Esophagus muscularis mucosa (tissue), 4 donors: ENCODE data around the gene CARD6. TPM values are rescaled to one million over a fixed set of nuclear protein-coding genes. Genes with fewer than 3 reads are reported as not detected.
A peak's percentile ranks its signal among the peaks of the same experiment; 100 is the strongest.
"Not testable (repeated sequence)": the region's sequence is repeated elsewhere in the genome, so short reads cannot be mapped to it uniquely, and the experiment has no call there.

ENCODE experiments used
- DNase-seq: peaks from one replicate; pipeline ENCODE4 v3.0.0-alpha.2; 2017; ENCODE audit errors: extremely low spot score
- H3K27ac ChIP-seq, 4 donors: fragments of 200-600 bp; sonication (generic); replicated peaks in 1 of 4; 1 replicate in 3 of 4; 2 replicates in 1 of 4; pipeline ENCODE4 v1.5.1; 2016 to 2019; ENCODE audit warnings: mild to moderate bottlenecking in 1 of 4
- H3K27me3 ChIP-seq, 4 donors: fragments of 200-600 bp; sonication (generic); one replicate each; pipeline versions ENCODE4 v1.5.1 to v1.6.0; 2016 to 2019
- H3K36me3 ChIP-seq, 4 donors: fragments of 200-600 bp; sonication (generic); one replicate each; pipeline ENCODE4 v1.5.1; 2016 to 2019
- H3K4me1 ChIP-seq, 4 donors: fragments of 200-600 bp; sonication (generic); one replicate each; pipeline ENCODE4 v1.5.1; 2016 to 2019
- H3K4me3 ChIP-seq, 4 donors: fragments of 200-600 bp; sonication (generic); 1 replicate in 2 of 4; 2 replicates in 2 of 4; pipeline ENCODE4 v1.5.1; 2016 to 2019; ENCODE audit warnings: mild to moderate bottlenecking in 4 of 4, moderate library complexity in 1 of 4
- H3K9me3 ChIP-seq, 4 donors: fragments of 200-600 bp; sonication (generic); 1 replicate in 3 of 4; 2 replicates in 1 of 4; pipeline ENCODE4 v1.5.1; 2016 to 2019
- EP300 ChIP-seq: sonication (generic); formaldehyde crosslinking; IDR thresholded peaks from one replicate; pipeline ENCODE4 v1.6.1; 2017; ENCODE audit warnings: antibody characterized with exemption
- POLR2A ChIP-seq: fragments of 450-650 bp; IDR thresholded peaks from one replicate; pipeline ENCODE4 v1.6.1; 2017; ENCODE audit warnings: antibody characterized with exemption, moderate library complexity, mild to moderate bottlenecking, low read depth
- POLR2AphosphoS5 ChIP-seq, 2 donors: sonication (generic); formaldehyde crosslinking; IDR thresholded peaks; one replicate each; pipeline ENCODE4 v1.6.1; 2017; ENCODE audit warnings: antibody characterized with exemption in 2 of 2
- WGBS: methylation state at CpG from one replicate; pipeline ENCODE4 v1.1.5; 2018; 5-methylcytosine and 5-hydroxymethylcytosine counted together
- intact Hi-C: fragments of 100-400 bp; cut with DNase I; formaldehyde crosslinking; loops from one replicate; pipeline ENCODE4 v1.15.1; 2023
- total RNA-seq, 4 donors: library from RNA; depleted of rRNA; stranded (reverse); fragments of >200 nt; gene quantifications; one replicate each; pipeline versions ENCODE4 v1.1.0 to v1.2.1, GENCODE V29; 2016
- TF ChIP-seq, protein P1 (sequence below), 3 experiments: fragments of 200-600 bp in 2 of 3; fragments of 450-650 bp in 1 of 3; sonication (generic) in 2 of 3; IDR thresholded peaks; one replicate each; pipeline ENCODE4 v1.5.1; 2017 to 2019; ENCODE audit warnings: antibody characterized with exemption in 3 of 3, mild to moderate bottlenecking in 2 of 3, moderate library complexity in 1 of 3

Gene CARD6
- total RNA-seq, 4 donors from 2014 or later: 5.4 to 10.1 (median 9.0) TPM

DNA sequence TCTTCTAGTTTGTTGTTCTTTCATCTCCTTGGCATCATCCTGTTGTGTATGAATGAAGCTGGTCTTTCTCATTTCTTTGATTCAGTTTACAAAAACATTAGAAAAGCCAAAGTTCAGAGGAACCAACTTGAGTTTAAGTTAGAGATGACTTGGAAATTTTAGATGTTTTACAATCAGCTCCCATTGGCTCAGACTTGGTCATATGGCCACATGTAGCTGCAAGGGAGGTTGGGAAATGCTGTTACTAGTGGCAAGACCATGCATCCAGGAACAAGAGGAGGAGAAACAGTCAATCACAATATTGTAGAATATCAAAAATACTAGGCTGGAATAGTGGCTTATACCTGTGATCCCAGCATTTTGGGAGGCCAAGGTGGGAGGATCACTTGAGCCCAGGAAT, 19.5 kb downstream of the CARD6 start:
- Histone ChIP-seq H3K9me3 (peaks cover 0 to 12% (median 2%) of the 10 kb centered on the region in 4 donors), H3K4me1 (no peaks in the 10 kb centered on the region)
- intact Hi-C loops: no loop called here

GRCh38 chr5:40865004-40865403, 23.8 kb downstream of the CARD6 start:
- intact Hi-C loops: not testable (repeated sequence)
- WGBS: 88% methylated on average over 5 of the region's 5 CpGs

More for the DNA sequence above, 19.5 kb downstream of the CARD6 start:
- peaks cover 0 to 2% (median 0%) of the 10 kb centered on the region in 4 donors for H3K36me3 ChIP-seq
- no peaks in the 10 kb centered on the region for H3K27me3 ChIP-seq
- TF ChIP-seq, protein P1, sequence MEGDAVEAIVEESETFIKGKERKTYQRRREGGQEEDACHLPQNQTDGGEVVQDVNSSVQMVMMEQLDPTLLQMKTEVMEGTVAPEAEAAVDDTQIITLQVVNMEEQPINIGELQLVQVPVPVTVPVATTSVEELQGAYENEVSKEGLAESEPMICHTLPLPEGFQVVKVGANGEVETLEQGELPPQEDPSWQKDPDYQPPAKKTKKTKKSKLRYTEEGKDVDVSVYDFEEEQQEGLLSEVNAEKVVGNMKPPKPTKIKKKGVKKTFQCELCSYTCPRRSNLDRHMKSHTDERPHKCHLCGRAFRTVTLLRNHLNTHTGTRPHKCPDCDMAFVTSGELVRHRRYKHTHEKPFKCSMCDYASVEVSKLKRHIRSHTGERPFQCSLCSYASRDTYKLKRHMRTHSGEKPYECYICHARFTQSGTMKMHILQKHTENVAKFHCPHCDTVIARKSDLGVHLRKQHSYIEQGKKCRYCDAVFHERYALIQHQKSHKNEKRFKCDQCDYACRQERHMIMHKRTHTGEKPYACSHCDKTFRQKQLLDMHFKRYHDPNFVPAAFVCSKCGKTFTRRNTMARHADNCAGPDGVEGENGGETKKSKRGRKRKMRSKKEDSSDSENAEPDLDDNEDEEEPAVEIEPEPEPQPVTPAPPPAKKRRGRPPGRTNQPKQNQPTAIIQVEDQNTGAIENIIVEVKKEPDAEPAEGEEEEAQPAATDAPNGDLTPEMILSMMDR (IDR thresholded peaks at IDR 0.05): no peak
- TF ChIP-seq POLR2A: no peak
- no peak for TF ChIP-seq POLR2AphosphoS5 (IDR thresholded peaks at IDR 0.05)
- TF ChIP-seq EP300: no peak
- no peak for DNase-seq
- no peak overlapping the region for H3K27ac ChIP-seq
- H3K4me3 ChIP-seq: no peak overlapping the region

DNA sequence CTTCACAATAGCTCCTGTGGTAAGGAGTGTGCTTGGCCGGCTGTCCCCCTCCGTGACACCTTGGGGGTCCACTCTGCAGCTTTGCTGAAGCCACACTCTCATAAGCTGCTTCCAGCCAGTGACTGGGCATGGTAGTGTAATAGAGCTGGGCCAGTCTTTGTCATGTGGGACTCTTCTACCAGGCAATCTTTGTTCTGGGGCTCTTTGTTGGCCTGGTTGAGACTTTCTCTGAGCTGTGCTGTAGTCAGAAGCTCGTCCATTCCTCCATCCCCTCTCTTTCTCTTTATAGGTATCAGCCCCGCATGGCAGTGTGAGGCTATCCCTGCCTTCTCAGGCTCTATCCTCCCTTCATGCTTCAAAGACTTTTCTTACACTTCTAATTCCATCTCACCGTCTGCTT, 25.7 kb downstream of the CARD6 start:
- TF ChIP-seq POLR2AphosphoS5 (IDR thresholded peaks at IDR 0.05) (no peak), POLR2A (no peak), EP300 (no peak)
- TF ChIP-seq, protein P1 (IDR thresholded peaks at IDR 0.05): no peak
- 86% methylated on average over 5 of the region's 5 CpGs for WGBS
- DNase-seq: no peak

More at GRCh38 chr5:40865004-40865403, 23.8 kb downstream of the CARD6 start:
- H3K36me3 ChIP-seq, H3K4me1 ChIP-seq, H3K4me3 ChIP-seq, H3K27ac ChIP-seq, DNase-seq, H3K27me3 ChIP-seq: not testable (repeated sequence)
- H3K9me3 ChIP-seq: peaks cover 0 to 12% (median 2%) of the 10 kb centered on the region in 4 donors

GRCh38 chr5:40869384-40869783, 28.2 kb downstream of the CARD6 start:
- no peak for TF ChIP-seq POLR2A
- no peak for TF ChIP-seq POLR2AphosphoS5 (IDR thresholded peaks at IDR 0.05)
- TF ChIP-seq, protein P1 (IDR thresholded peaks at IDR 0.05): no peak
- TF ChIP-seq EP300: no peak
- no peaks in the 10 kb centered on the region for H3K4me1 ChIP-seq
- intact Hi-C loops: no loop called here
- no peak overlapping the region for H3K4me3 ChIP-seq
- H3K27me3 ChIP-seq: no peaks in the 10 kb centered on the region
- peaks cover 0 to 8% (median 2%) of the 10 kb centered on the region in 4 donors for H3K9me3 ChIP-seq
- 86% methylated on average over 1 of the region's 1 CpG for WGBS
- no peaks in the 10 kb centered on the region for H3K36me3 ChIP-seq
- no peak for DNase-seq
- no peak overlapping the region for H3K27ac ChIP-seq

More for the DNA sequence above, 25.7 kb downstream of the CARD6 start:
- Histone ChIP-seq H3K36me3 (no peaks in the 10 kb centered on the region), H3K4me3 (no peak overlapping the region), H3K27me3 (no peaks in the 10 kb centered on the region), H3K9me3 (peaks cover 0 to 12% (median 2%) of the 10 kb centered on the region in 4 donors), H3K4me1 (no peaks in the 10 kb centered on the region), H3K27ac (no peak overlapping the region)
- intact Hi-C loops: no loop called here

DNA sequence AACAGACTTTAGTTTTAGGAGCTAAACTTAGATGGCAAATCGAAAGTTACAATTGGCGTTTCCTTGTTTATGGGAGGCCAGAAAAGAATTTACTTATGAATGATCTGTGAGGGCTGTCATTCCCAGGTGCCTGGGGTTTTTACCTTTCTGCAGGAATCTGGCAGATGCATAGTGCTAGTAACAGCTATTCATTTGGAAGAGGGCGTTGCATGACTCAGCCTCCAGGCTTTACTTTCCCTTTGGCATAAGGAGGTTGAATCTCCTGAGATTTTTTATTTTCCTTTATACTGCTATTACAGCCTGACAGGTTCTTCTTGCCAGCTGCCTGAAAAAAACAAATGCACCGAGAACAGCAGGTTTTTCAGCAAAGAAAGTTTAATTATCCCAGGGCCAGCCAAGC, 30.0 kb downstream of the CARD6 start:
- no peak overlapping the region for H3K4me3 ChIP-seq
- H3K36me3 ChIP-seq: no peaks in the 10 kb centered on the region
- H3K27me3 ChIP-seq: no peaks in the 10 kb centered on the region
- intact Hi-C loops: no loop called here
- H3K27ac ChIP-seq: no peak overlapping the region
- peak; percentile 53 for DNase-seq
- TF ChIP-seq POLR2A (no peak), EP300 (no peak), POLR2AphosphoS5 (IDR thresholded peaks at IDR 0.05) (no peak)
- TF ChIP-seq, protein P1 (IDR thresholded peaks at IDR 0.05): no peak
- 72% methylated on average over 4 of the region's 4 CpGs for WGBS
- H3K4me1 ChIP-seq: no peaks in the 10 kb centered on the region
- no peaks in the 10 kb centered on the region for H3K9me3 ChIP-seq

DNA sequence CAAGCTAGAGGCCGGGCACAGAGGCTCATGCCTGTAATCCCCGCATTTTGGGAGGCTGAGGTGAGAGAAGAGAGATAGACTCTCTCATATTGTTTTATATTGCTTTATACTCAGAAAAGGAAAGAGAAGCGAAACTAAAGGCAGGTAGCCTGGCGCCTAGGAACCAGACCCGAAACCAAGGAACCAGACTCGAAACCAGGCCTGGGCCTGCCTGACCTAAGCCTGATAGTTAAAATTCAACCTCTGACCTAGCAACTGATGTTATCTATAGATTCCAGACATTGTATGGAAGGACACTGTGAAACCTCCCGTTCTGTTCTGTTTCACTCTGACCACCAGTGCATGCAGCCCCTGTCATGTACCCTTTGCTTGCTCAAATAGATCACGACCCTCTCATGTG, 31.1 kb downstream of the CARD6 start:
- 96% methylated on average over 6 of the region's 8 CpGs for WGBS

More for the DNA sequence above, 31.1 kb downstream of the CARD6 start:
- H3K9me3 ChIP-seq, H3K4me1 ChIP-seq, H3K27me3 ChIP-seq, H3K27ac ChIP-seq, H3K36me3 ChIP-seq, H3K4me3 ChIP-seq, intact Hi-C loops: not testable (repeated sequence)
- peak; percentile 19 for DNase-seq
